GM13976 (cell line): ENCODE measurements around the gene TMEM198.

Source experiments
- DNase-seq: peaks from one replicate; pipeline ENCODE4 v3.0.0; 2012; ENCODE audit warnings: low spot score
- CTCF ChIP-seq: IDR thresholded peaks from 2 replicates; pipeline ENCODE4 v1.5.1; 2012; ENCODE audit warnings: borderline replicate concordance, mild to moderate bottlenecking; ENCODE audit not compliant: insufficient read depth; ENCODE audit errors: extremely low read depth, missing control alignments, control extremely low read depth
- in situ Hi-C: fragments of 300-500 bp; cut with MboI; formaldehyde crosslinking; loops from one replicate; pipeline ENCODE4 v1.12.0; 2022; ENCODE audit warnings: low sequenced_read_pairs, mixed read lengths, inconsistent platforms; ENCODE audit not compliant: unreplicated experiment

TMEM198 gene

GRCh38 chr2:219556413-219556812 is 12.6 kb downstream of the TMEM198 start:
- no peak for TF ChIP-seq CTCF
- in situ Hi-C loops: no loop called here
- DNase-seq: no peak

- no peak for TF ChIP-seq CTCF
- in situ Hi-C loops: no loop called here
- no peak for DNase-seq
These were observed 13.5 kb downstream of the TMEM198 start for GRCh38 chr2:219557320-219557719.

GRCh38 chr2:219557791-219558785 is 14.3 kb downstream of the TMEM198 start:
- no peak for TF ChIP-seq CTCF
- in situ Hi-C loops: no loop called here
- DNase-seq: no peak

- in situ Hi-C loops: no loop called here
- DNase-seq: no peak
- TF ChIP-seq CTCF: no peak
These were observed 15.5 kb downstream of the TMEM198 start for GRCh38 chr2:219559156-219559915.

- in situ Hi-C loops: no loop called here
- peak; percentile 79 for DNase-seq
- peak; percentile 56 for TF ChIP-seq CTCF
These were observed 16.4 kb downstream of the TMEM198 start for GRCh38 chr2:219560037-219560892.

- in situ Hi-C loops: no loop called here
- TF ChIP-seq CTCF: no peak
- DNase-seq: no peak
These were observed 17.0 kb downstream of the TMEM198 start for GRCh38 chr2:219560893-219561178.
